Measurements from ENCODE around the gene VWA7. TPM values are rescaled to one million over a fixed set of nuclear protein-coding genes. Genes with fewer than 3 reads are reported as not detected.

Gene VWA7
- total RNA-seq, 1 donor from 2014 or later, result 0.54 TPM

GRCh38 chr6:31734247-31734820 lies 42.8 kb downstream of the VWA7 start:
- peaks cover 32% of the 10 kb centered on the region for H3K36me3 ChIP-seq (ENCODE audit: insufficient read depth, low read length)
- peaks cover 49% of the 10 kb centered on the region for H3K4me1 ChIP-seq (ENCODE audit: insufficient read depth, low read length)
- peaks cover 48% of the 10 kb centered on the region for H3K79me2 ChIP-seq (ENCODE audit: insufficient read depth, low read length)
- Mint-ChIP-seq H3K36me3 (ENCODE audit: low read depth, unreplicated experiment) (peaks cover 16% of the 10 kb centered on the region), H3K4me1 (ENCODE audit: low read depth, unreplicated experiment) (peaks cover 49% of the 10 kb centered on the region), H3K9me3 (ENCODE audit: unreplicated experiment) (no peaks in the 10 kb centered on the region), H3K27me3 (ENCODE audit: low read depth, unreplicated experiment) (no peaks in the 10 kb centered on the region), H3K4me3 (ENCODE audit: unreplicated experiment) (peak overlapping the region; percentile 99), H3K27ac (ENCODE audit: unreplicated experiment) (peak overlapping the region; percentile 99)
- H3K27ac ChIP-seq (ENCODE audit: low read depth, low read length), result peak overlapping the region; percentile 81
- no peaks in the 10 kb centered on the region for H3K9me3 ChIP-seq (ENCODE audit: insufficient read depth, low read depth, low read length)
- no peak for FAIRE-seq
- H2AFZ ChIP-seq (ENCODE audit: low read depth, low read length), result no peak overlapping the region
- H3K27me3 ChIP-seq (ENCODE audit: insufficient read depth, low read length), result no peaks in the 10 kb centered on the region
- H4K20me1 ChIP-seq (ENCODE audit: insufficient read depth, low read length), result peaks cover 47% of the 10 kb centered on the region
- peak overlapping the region; percentile 88 for H3K4me3 ChIP-seq (ENCODE audit: insufficient read depth, low read depth, low read length)
- peak overlapping the region; percentile 93 for H3K4me2 ChIP-seq (ENCODE audit: low read length)
- H3K9ac ChIP-seq (ENCODE audit: low read length), result peak overlapping the region; percentile 90
- no peak for DNase-seq (ENCODE audit: low read depth)
- TF ChIP-seq, protein P1, sequence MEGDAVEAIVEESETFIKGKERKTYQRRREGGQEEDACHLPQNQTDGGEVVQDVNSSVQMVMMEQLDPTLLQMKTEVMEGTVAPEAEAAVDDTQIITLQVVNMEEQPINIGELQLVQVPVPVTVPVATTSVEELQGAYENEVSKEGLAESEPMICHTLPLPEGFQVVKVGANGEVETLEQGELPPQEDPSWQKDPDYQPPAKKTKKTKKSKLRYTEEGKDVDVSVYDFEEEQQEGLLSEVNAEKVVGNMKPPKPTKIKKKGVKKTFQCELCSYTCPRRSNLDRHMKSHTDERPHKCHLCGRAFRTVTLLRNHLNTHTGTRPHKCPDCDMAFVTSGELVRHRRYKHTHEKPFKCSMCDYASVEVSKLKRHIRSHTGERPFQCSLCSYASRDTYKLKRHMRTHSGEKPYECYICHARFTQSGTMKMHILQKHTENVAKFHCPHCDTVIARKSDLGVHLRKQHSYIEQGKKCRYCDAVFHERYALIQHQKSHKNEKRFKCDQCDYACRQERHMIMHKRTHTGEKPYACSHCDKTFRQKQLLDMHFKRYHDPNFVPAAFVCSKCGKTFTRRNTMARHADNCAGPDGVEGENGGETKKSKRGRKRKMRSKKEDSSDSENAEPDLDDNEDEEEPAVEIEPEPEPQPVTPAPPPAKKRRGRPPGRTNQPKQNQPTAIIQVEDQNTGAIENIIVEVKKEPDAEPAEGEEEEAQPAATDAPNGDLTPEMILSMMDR (IDR thresholded peaks at IDR 0.05; ENCODE audit: insufficient read depth, low read depth, low read length), result no peak

GRCh38 chr6:31733734-31734133 lies 43.4 kb downstream of the VWA7 start:
- no peak for TF ChIP-seq EZH2 (IDR thresholded peaks at IDR 0.05; ENCODE audit: insufficient read depth, low read length)
- peak overlapping the region; percentile 99 for H3K4me3 Mint-ChIP-seq (ENCODE audit: unreplicated experiment)
- peaks cover 16% of the 10 kb centered on the region for H3K36me3 Mint-ChIP-seq (ENCODE audit: low read depth, unreplicated experiment)
- H3K27ac Mint-ChIP-seq (ENCODE audit: unreplicated experiment), result peak overlapping the region; percentile 99
- DNase-seq (ENCODE audit: low read depth), result no peak
- H3K4me1 Mint-ChIP-seq (ENCODE audit: low read depth, unreplicated experiment), result peaks cover 44% of the 10 kb centered on the region
- H3K4me3 ChIP-seq (ENCODE audit: insufficient read depth, low read depth, low read length), result peak overlapping the region; percentile 88
- H3K4me1 ChIP-seq (ENCODE audit: insufficient read depth, low read length), result peaks cover 47% of the 10 kb centered on the region
- no peaks in the 10 kb centered on the region for H3K27me3 Mint-ChIP-seq (ENCODE audit: low read depth, unreplicated experiment)
- no peaks in the 10 kb centered on the region for H3K9me3 ChIP-seq (ENCODE audit: insufficient read depth, low read depth, low read length)
- no peaks in the 10 kb centered on the region for H3K27me3 ChIP-seq (ENCODE audit: insufficient read depth, low read length)
- peaks cover 53% of the 10 kb centered on the region for H4K20me1 ChIP-seq (ENCODE audit: insufficient read depth, low read length)
- FAIRE-seq, result no peak
- H3K4me2 ChIP-seq (ENCODE audit: low read length), result peak overlapping the region; percentile 93
- H3K27ac ChIP-seq (ENCODE audit: low read depth, low read length), result peak overlapping the region; percentile 81
- peaks cover 53% of the 10 kb centered on the region for H3K79me2 ChIP-seq (ENCODE audit: insufficient read depth, low read length)
- H3K9me3 Mint-ChIP-seq (ENCODE audit: unreplicated experiment), result no peaks in the 10 kb centered on the region
- H3K9ac ChIP-seq (ENCODE audit: low read length), result peak overlapping the region; percentile 90
- H2AFZ ChIP-seq (ENCODE audit: low read depth, low read length), result no peak overlapping the region
- H3K36me3 ChIP-seq (ENCODE audit: insufficient read depth, low read length), result peaks cover 32% of the 10 kb centered on the region

DNA sequence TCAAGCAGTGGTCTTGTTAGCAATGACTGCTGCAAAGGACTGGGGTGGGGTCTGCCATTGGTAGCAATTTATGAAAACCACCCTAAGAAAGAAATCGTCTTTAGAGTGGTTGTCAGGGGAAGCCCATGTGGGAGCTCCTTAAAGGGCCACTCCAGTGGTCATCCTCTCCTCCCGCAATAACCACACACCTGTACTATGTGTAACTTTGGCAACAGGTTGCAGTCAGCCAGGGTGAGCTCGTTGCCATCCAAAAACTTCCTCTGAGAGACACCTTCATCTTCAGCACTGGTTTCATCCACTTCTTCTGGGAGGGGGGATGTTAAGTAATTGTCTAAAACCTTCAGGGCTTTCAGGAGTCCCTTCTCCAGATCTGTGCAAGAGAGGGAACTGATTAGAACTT lies 45.1 kb downstream of the VWA7 start:
- Histone ChIP-seq H3K27me3 (ENCODE audit: insufficient read depth, low read length) (no peaks in the 10 kb centered on the region), H3K36me3 (ENCODE audit: insufficient read depth, low read length) (peaks cover 32% of the 10 kb centered on the region), H2AFZ (ENCODE audit: low read depth, low read length) (no peak overlapping the region), H3K4me3 (ENCODE audit: insufficient read depth, low read depth, low read length) (no peak overlapping the region), H4K20me1 (ENCODE audit: insufficient read depth, low read length) (peaks cover 67% of the 10 kb centered on the region), H3K4me2 (ENCODE audit: low read length) (no peak overlapping the region), H3K27ac (ENCODE audit: low read depth, low read length) (no peak overlapping the region), H3K4me1 (ENCODE audit: insufficient read depth, low read length) (peaks cover 35% of the 10 kb centered on the region), H3K9ac (ENCODE audit: low read length) (no peak overlapping the region), H3K9me3 (ENCODE audit: insufficient read depth, low read depth, low read length) (no peaks in the 10 kb centered on the region), H3K79me2 (ENCODE audit: insufficient read depth, low read length) (peaks cover 57% of the 10 kb centered on the region)
- no peaks in the 10 kb centered on the region for H3K9me3 Mint-ChIP-seq (ENCODE audit: unreplicated experiment)
- H3K27ac Mint-ChIP-seq (ENCODE audit: unreplicated experiment), result peak overlapping the region; percentile 26
- peaks cover 17% of the 10 kb centered on the region for H3K36me3 Mint-ChIP-seq (ENCODE audit: low read depth, unreplicated experiment)
- H3K27me3 Mint-ChIP-seq (ENCODE audit: low read depth, unreplicated experiment), result no peaks in the 10 kb centered on the region
- no peak for TF ChIP-seq EZH2 (IDR thresholded peaks at IDR 0.05; ENCODE audit: insufficient read depth, low read length)
- TF ChIP-seq, protein P1 (IDR thresholded peaks at IDR 0.05; ENCODE audit: insufficient read depth, low read depth, low read length), result no peak
- FAIRE-seq (no peak), DNase-seq (ENCODE audit: low read depth) (no peak)
- H3K4me1 Mint-ChIP-seq (ENCODE audit: low read depth, unreplicated experiment), result peaks cover 28% of the 10 kb centered on the region
- peak overlapping the region; percentile 72 for H3K4me3 Mint-ChIP-seq (ENCODE audit: unreplicated experiment)
